GM12878 (cell line): Measurements from ENCODE around the gene KRTAP10-5.

Experiments used
- CREM ChIP-seq: IDR thresholded peaks from 2 replicates; pipeline ENCODE4 v1.6.1; 2014; ENCODE audit warnings: antibody characterized with exemption, low read depth
- EP300 ChIP-seq, 2 experiments: fragments of 150-350 bp in 1 of 2; IDR thresholded peaks; 2 replicates each; pipeline ENCODE4 v1.6.1; 2011 to 2012; ENCODE audit warnings: low read depth in 2 of 2, low read length in 2 of 2, borderline replicate concordance in 1 of 2, improper control_type of control experiment in 1 of 2, inconsistent platforms in 1 of 2; ENCODE audit not compliant: control insufficient read depth in 1 of 2
- EZH2 ChIP-seq: IDR thresholded peaks from 2 replicates; pipeline ENCODE4 v1.6.1; 2012; ENCODE audit warnings: low read depth, mild to moderate bottlenecking, control low read depth, inconsistent platforms, low read length, borderline replicate concordance; ENCODE audit not compliant: control insufficient read depth
- FOXK2 ChIP-seq: fragments of 450-650 bp; IDR thresholded peaks from 2 replicates; pipeline ENCODE4 v1.6.1; 2017; ENCODE audit warnings: mild to moderate bottlenecking, moderate library complexity
- MYB ChIP-seq: fragments of 150-350 bp; IDR thresholded peaks from 2 replicates; pipeline ENCODE4 v1.6.1; 2014; ENCODE audit warnings: mild to moderate bottlenecking, low read depth, low read length, borderline replicate concordance
- NR2C1 ChIP-seq: fragments of 450-650 bp; IDR thresholded peaks from 2 replicates; pipeline ENCODE4 v1.6.1; 2017; ENCODE audit warnings: antibody characterized with exemption, mild to moderate bottlenecking, moderate library complexity
- SIN3A ChIP-seq: IDR thresholded peaks from 2 replicates; pipeline ENCODE4 v1.6.1; 2012; ENCODE audit warnings: low read depth, low read length, improper control_type of control experiment
- TCF7 ChIP-seq: IDR thresholded peaks from 2 replicates; pipeline ENCODE4 v1.6.1; 2014; ENCODE audit warnings: antibody characterized with exemption, borderline replicate concordance
- YY1 ChIP-seq: IDR thresholded peaks from 2 replicates; pipeline ENCODE4 v1.6.1; 2011; ENCODE audit warnings: low read depth, mild to moderate bottlenecking, low read length
- ZNF24 ChIP-seq: fragments of 450-650 bp; IDR thresholded peaks from 2 replicates; pipeline ENCODE4 v1.6.1; 2017; ENCODE audit warnings: antibody characterized with exemption, mild to moderate bottlenecking
- ZNF274 ChIP-seq: IDR thresholded peaks from one replicate; pipeline ENCODE4 v1.8.0; 2011; ENCODE audit not compliant: insufficient read length, insufficient read depth
- TF ChIP-seq, protein P1 (sequence below), 3 experiments: IDR thresholded peaks in 2 of 3; conservative IDR thresholded peaks in 1 of 3; 2 replicates each; pipeline ENCODE4 v1.5.1; 2011; ENCODE audit warnings: low read depth in 3 of 3, low read length in 3 of 3, mild to moderate bottlenecking in 3 of 3, control low read depth in 2 of 3, moderate library complexity in 2 of 3, inconsistent platforms in 1 of 3, mixed read lengths in 1 of 3; ENCODE audit not compliant: control insufficient read depth in 2 of 3, insufficient read depth in 1 of 3; ENCODE audit errors: extremely low read depth in 1 of 3
- TF ChIP-seq, protein P2 (sequence below): fragments of 450-650 bp; IDR thresholded peaks from 2 replicates; pipeline ENCODE4 v1.6.1; 2017; ENCODE audit warnings: antibody characterized with exemption, mild to moderate bottlenecking, moderate library complexity
- TF ChIP-seq, protein P3 (sequence below): fragments of 450-650 bp; IDR thresholded peaks from 2 replicates; pipeline ENCODE4 v1.6.1; 2014; ENCODE audit warnings: mild to moderate bottlenecking

DNA sequence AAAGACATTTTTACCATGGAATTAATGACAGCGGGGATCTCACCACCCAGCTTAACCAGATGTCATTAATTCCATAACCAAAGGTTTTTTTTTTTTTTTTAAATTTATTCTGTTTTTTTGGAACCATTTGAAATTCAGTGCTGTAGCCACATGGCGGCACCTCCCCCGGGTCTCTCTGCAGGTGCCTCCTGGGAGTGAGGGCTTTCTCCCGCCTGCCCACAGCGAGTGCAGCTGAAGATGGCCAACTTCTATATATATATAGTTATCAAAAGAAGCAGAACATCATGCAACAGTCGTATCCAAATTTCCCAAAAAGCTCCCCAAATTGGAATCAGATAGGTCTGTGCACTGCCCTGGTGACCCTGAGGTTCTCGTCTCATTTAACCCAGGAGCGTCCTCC, 35.1 kb upstream of the KRTAP10-5 start:
- TF ChIP-seq CREM = no peak
- no peak for TF ChIP-seq NR2C1
- TF ChIP-seq, protein P1, sequence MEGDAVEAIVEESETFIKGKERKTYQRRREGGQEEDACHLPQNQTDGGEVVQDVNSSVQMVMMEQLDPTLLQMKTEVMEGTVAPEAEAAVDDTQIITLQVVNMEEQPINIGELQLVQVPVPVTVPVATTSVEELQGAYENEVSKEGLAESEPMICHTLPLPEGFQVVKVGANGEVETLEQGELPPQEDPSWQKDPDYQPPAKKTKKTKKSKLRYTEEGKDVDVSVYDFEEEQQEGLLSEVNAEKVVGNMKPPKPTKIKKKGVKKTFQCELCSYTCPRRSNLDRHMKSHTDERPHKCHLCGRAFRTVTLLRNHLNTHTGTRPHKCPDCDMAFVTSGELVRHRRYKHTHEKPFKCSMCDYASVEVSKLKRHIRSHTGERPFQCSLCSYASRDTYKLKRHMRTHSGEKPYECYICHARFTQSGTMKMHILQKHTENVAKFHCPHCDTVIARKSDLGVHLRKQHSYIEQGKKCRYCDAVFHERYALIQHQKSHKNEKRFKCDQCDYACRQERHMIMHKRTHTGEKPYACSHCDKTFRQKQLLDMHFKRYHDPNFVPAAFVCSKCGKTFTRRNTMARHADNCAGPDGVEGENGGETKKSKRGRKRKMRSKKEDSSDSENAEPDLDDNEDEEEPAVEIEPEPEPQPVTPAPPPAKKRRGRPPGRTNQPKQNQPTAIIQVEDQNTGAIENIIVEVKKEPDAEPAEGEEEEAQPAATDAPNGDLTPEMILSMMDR (IDR thresholded peaks at IDR 0.05 in 2 of 3, conservative IDR thresholded peaks at IDR 0.05 in 1 of 3; ENCODE audit: control insufficient read depth in 2 of 3, extremely low read depth in 1 of 3, insufficient read depth in 1 of 3, low read depth in 3 of 3, low read length in 3 of 3) = no peak
- TF ChIP-seq, protein P2, sequence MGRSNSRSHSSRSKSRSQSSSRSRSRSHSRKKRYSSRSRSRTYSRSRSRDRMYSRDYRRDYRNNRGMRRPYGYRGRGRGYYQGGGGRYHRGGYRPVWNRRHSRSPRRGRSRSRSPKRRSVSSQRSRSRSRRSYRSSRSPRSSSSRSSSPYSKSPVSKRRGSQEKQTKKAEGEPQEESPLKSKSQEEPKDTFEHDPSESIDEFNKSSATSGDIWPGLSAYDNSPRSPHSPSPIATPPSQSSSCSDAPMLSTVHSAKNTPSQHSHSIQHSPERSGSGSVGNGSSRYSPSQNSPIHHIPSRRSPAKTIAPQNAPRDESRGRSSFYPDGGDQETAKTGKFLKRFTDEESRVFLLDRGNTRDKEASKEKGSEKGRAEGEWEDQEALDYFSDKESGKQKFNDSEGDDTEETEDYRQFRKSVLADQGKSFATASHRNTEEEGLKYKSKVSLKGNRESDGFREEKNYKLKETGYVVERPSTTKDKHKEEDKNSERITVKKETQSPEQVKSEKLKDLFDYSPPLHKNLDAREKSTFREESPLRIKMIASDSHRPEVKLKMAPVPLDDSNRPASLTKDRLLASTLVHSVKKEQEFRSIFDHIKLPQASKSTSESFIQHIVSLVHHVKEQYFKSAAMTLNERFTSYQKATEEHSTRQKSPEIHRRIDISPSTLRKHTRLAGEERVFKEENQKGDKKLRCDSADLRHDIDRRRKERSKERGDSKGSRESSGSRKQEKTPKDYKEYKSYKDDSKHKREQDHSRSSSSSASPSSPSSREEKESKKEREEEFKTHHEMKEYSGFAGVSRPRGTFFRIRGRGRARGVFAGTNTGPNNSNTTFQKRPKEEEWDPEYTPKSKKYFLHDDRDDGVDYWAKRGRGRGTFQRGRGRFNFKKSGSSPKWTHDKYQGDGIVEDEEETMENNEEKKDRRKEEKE = no peak
- no peak for TF ChIP-seq TCF7
- TF ChIP-seq MYB = no peak
- no peak for TF ChIP-seq ZNF274
- TF ChIP-seq FOXK2 = no peak
- TF ChIP-seq, protein P3, sequence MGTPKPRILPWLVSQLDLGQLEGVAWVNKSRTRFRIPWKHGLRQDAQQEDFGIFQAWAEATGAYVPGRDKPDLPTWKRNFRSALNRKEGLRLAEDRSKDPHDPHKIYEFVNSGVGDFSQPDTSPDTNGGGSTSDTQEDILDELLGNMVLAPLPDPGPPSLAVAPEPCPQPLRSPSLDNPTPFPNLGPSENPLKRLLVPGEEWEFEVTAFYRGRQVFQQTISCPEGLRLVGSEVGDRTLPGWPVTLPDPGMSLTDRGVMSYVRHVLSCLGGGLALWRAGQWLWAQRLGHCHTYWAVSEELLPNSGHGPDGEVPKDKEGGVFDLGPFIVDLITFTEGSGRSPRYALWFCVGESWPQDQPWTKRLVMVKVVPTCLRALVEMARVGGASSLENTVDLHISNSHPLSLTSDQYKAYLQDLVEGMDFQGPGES = no peak
- TF ChIP-seq ZNF24 = no peak
- TF ChIP-seq EP300 (IDR thresholded peaks at IDR 0.05; ENCODE audit: borderline replicate concordance in 1 of 2, control insufficient read depth in 1 of 2, low read depth in 2 of 2, low read length in 2 of 2) = no peak
- no peak for TF ChIP-seq EZH2
- TF ChIP-seq SIN3A = no peak
- TF ChIP-seq YY1 = no peak
